Stomach (tissue), 9 donors: Measurements from ENCODE around the gene MAP2K1. TPM values are rescaled to one million over a fixed set of nuclear protein-coding genes. Genes with fewer than 3 reads are reported as not detected.
"Not testable (repeated sequence)": the region's sequence is repeated elsewhere in the genome, so short reads cannot be mapped to it uniquely, and the experiment has no call there.

ENCODE experiments used
- DNase-seq, 2 donors: peaks; one replicate each; pipeline versions ENCODE4 v3.0.0 to v3.0.0-alpha.2; 2013 to 2019
- H3K27ac ChIP-seq, 5 donors: fragments of 200-600 bp in 4 of 5; sonication (generic) in 4 of 5; one replicate each; pipeline ENCODE4 v1.5.1; 2013 to 2019; ENCODE audit warnings: mild to moderate bottlenecking in 1 of 5, moderate library complexity in 1 of 5
- H3K27me3 ChIP-seq, 3 donors: fragments of 200-600 bp; sonication (generic); one replicate each; pipeline ENCODE4 v1.5.1; 2017 to 2019; ENCODE audit warnings: mixed run types in 1 of 3
- H3K36me3 ChIP-seq, 4 donors: fragments of 200-600 bp; sonication (generic); 1 replicate in 3 of 4; 2 replicates in 1 of 4; pipeline ENCODE4 v1.5.1; 2016 to 2019
- H3K4me1 ChIP-seq, 4 donors: fragments of 200-600 bp; sonication (generic); one replicate each; pipeline ENCODE4 v1.5.1; 2016 to 2019
- H3K4me3 ChIP-seq, 4 donors: fragments of 200-600 bp; sonication (generic) in 3 of 4; one replicate each; pipeline ENCODE4 v1.5.1; 2016 to 2019; ENCODE audit warnings: mild to moderate bottlenecking in 1 of 4
- H3K9me3 ChIP-seq, 4 donors: fragments of 200-600 bp; sonication (generic); one replicate each; pipeline ENCODE4 v1.5.1; 2016 to 2019
- CTCF ChIP-seq, 7 experiments: fragments of 450-650 bp in 4 of 7; fragments of 200-600 bp in 3 of 7; sonication (generic) in 3 of 7; IDR thresholded peaks; one replicate each; pipeline ENCODE4 v1.5.1; 2016 to 2019; ENCODE audit warnings: antibody characterized with exemption in 7 of 7, control low read depth in 2 of 7, mild to moderate bottlenecking in 1 of 7
- EP300 ChIP-seq: sonication (generic); formaldehyde crosslinking; IDR thresholded peaks from one replicate; pipeline ENCODE4 v1.6.1; 2017; ENCODE audit warnings: antibody characterized with exemption
- POLR2A ChIP-seq, 4 donors: fragments of 450-650 bp; IDR thresholded peaks; one replicate each; pipeline ENCODE4 v1.6.1; 2016; ENCODE audit warnings: antibody characterized with exemption in 4 of 4, control low read depth in 2 of 4, mild to moderate bottlenecking in 1 of 4, moderate library complexity in 1 of 4
- POLR2AphosphoS5 ChIP-seq, 3 donors: sonication (generic); formaldehyde crosslinking; IDR thresholded peaks; one replicate each; pipeline ENCODE4 v1.6.1; 2016; ENCODE audit warnings: antibody characterized with exemption in 3 of 3
- WGBS, 5 donors: extraction: QIAGEN DNeasy Blood & Tissue Kit in 3 of 5; methylation state at CpG; one replicate each; pipeline versions ENCODE4 v1.1.5 to v1.1.7; 2013 to 2018; 5-methylcytosine and 5-hydroxymethylcytosine counted together
- intact Hi-C: fragments of 100-400 bp; cut with DNase I; formaldehyde crosslinking; loops from one replicate; pipeline ENCODE4 v1.15.1; 2023; ENCODE audit warnings: low total_unique reads
- polyA plus RNA-seq, 3 donors: library from polyadenylated mRNA; stranded (reverse); fragments of 200-250 nt; gene quantifications; one replicate each; pipeline ENCODE4 v1.2.3, GENCODE V29; 2013
- total RNA-seq, 5 donors: library from RNA; depleted of rRNA; stranded (reverse); fragments of >200 nt; gene quantifications; one replicate each; pipeline versions ENCODE4 v1.1.0 to v1.2.3, GENCODE V29; 2014 to 2016
- donor health status: healthy with polysubstance abuse.
- donor health status: Bipolar disorder and iron deficiency.
- donor health status: healthy.

Gene MAP2K1
- total and polyA plus RNA-seq, 8 donors, result 20.1 to 123 (median 26.0) TPM

GRCh38 chr15:66356359-66357236 lies 30.1 kb upstream of the MAP2K1 start, which contains the start of gene TIPIN:
Gene TIPIN, minus strand, starts transcription at chr15:66356685. Its CDS starts 3,738 bp downstream, at chr15:66352947.
- Histone ChIP-seq H3K9me3 (no peaks in the 10 kb centered on the region), H3K4me3 (peak within 1 kb of the TSS; percentile 59 to 73 (median 65)), H3K27me3 (no peaks in the 10 kb centered on the region), H3K4me1 (peaks cover 4 to 20% (median 15%) of the 10 kb centered on the region in 4 donors), H3K36me3 (peaks cover 0 to 12% (median 12%) of the 10 kb centered on the region in 4 donors), H3K27ac (peak within 1 kb of the TSS; percentile 71 to 88 (median 80))
- TF ChIP-seq POLR2A (IDR thresholded peaks at IDR 0.05) (no peak), CTCF (IDR thresholded peaks at IDR 0.05) (no peak), POLR2AphosphoS5 (IDR thresholded peaks at IDR 0.05) (peak; percentile 61 to 77 (median 73)), EP300 (no peak)
- peak; percentile 97 to 98 for DNase-seq
- WGBS, 5 donors, result 5 to 7% (median 6%) methylated on average over 51 of the region's 51 CpGs
- intact Hi-C loops, result no loop called here

GRCh38 chr15:66359740-66360139 lies 27.0 kb upstream of the MAP2K1 start:
- no peak overlapping the region for H3K27ac ChIP-seq

GRCh38 chr15:66361745-66362460 lies 24.8 kb upstream of the MAP2K1 start:
- H3K4me1 ChIP-seq, H3K27me3 ChIP-seq, H3K27ac ChIP-seq, H3K4me3 ChIP-seq, intact Hi-C loops, DNase-seq, H3K9me3 ChIP-seq, H3K36me3 ChIP-seq: not testable (repeated sequence)
- 82 to 94% (median 87%) methylated on average over 14 to 15 of the region's 15 CpGs for WGBS, 5 donors

More at GRCh38 chr15:66359740-66360139, 27.0 kb upstream of the MAP2K1 start:
- Histone ChIP-seq H3K9me3 (no peaks in the 10 kb centered on the region), H3K4me3 (no peak overlapping the region), H3K4me1 (peaks cover 4 to 20% (median 15%) of the 10 kb centered on the region in 4 donors), H3K36me3 (no peaks in the 10 kb centered on the region), H3K27me3 (no peaks in the 10 kb centered on the region)
- DNase-seq, result peak in 1 of 2 donors; percentile 19
- WGBS, 5 donors, result 73 to 88% (median 86%) methylated on average over 7 of the region's 7 CpGs
- intact Hi-C loops, result no loop called here
- TF ChIP-seq CTCF (IDR thresholded peaks at IDR 0.05) (no peak), POLR2AphosphoS5 (IDR thresholded peaks at IDR 0.05) (no peak), POLR2A (IDR thresholded peaks at IDR 0.05) (no peak), EP300 (no peak)

- WGBS, 5 donors, result 90 to 100% (median 94%) methylated on average over 1 of the region's 1 CpG
- no peak overlapping the region for H3K4me3 ChIP-seq
- no peak for TF ChIP-seq POLR2AphosphoS5 (IDR thresholded peaks at IDR 0.05)
- TF ChIP-seq EP300, result no peak
- TF ChIP-seq CTCF (IDR thresholded peaks at IDR 0.05), result no peak
- TF ChIP-seq POLR2A (IDR thresholded peaks at IDR 0.05), result no peak
- no peak overlapping the region for H3K27ac ChIP-seq
- no peaks in the 10 kb centered on the region for H3K9me3 ChIP-seq
- intact Hi-C loops, result no loop called here
- H3K36me3 ChIP-seq, result no peaks in the 10 kb centered on the region
- no peaks in the 10 kb centered on the region for H3K4me1 ChIP-seq
- H3K27me3 ChIP-seq, result no peaks in the 10 kb centered on the region
- DNase-seq, result no peak
Observed at GRCh38 chr15:66362776-66363175, 23.9 kb upstream of the MAP2K1 start.
